HepG2 (cell line): ENCODE measurements around the gene JUND. TPM values are rescaled to one million over a fixed set of nuclear protein-coding genes. Genes with fewer than 3 reads are reported as not detected.

ENCODE experiments used
- ATF1 ChIP-seq: IDR thresholded peaks from 2 replicates; pipeline ENCODE4 v1.6.1; 2016; ENCODE audit warnings: mild to moderate bottlenecking, control low read depth
- CBX2 ChIP-seq, 2 experiments: fragments of 200-600 bp in 1 of 2; sonication (generic); formaldehyde crosslinking in 1 of 2; IDR thresholded peaks; 2 replicates each; pipeline versions ENCODE4 v1.7.0 to v1.8.1; 2018 to 2022; ENCODE audit warnings: low read depth in 2 of 2, low read length in 1 of 2, mild to moderate bottlenecking in 1 of 2, missing genetic modification reagents in 1 of 2
- DMAP1 ChIP-seq: IDR thresholded peaks from 2 replicates; pipeline ENCODE4 v1.6.1; 2016
- LCORL ChIP-seq, 2 experiments: fragments of 450-650 bp in 1 of 2; sonication (generic) in 1 of 2; formaldehyde crosslinking in 1 of 2; IDR thresholded peaks; 2 replicates each; pipeline versions ENCODE4 v1.5.0 to v1.6.1; 2017 to 2020; ENCODE audit warnings: antibody characterized with exemption in 1 of 2, missing genetic modification reagents in 1 of 2
- MZF1 ChIP-seq: sonication (generic); formaldehyde crosslinking; IDR thresholded peaks from 2 replicates; pipeline ENCODE4 v1.8.1; 2023; ENCODE audit warnings: mild to moderate bottlenecking, missing genetic modification reagents, borderline replicate concordance
- PHF8 ChIP-seq: sonication (generic); formaldehyde crosslinking; IDR thresholded peaks from 2 replicates; pipeline ENCODE4 v1.5.0; 2020; ENCODE audit warnings: missing genetic modification reagents
- REPIN1 ChIP-seq: sonication (generic); formaldehyde crosslinking; IDR thresholded peaks from 2 replicates; pipeline ENCODE4 v1.8.0; 2022; ENCODE audit warnings: missing genetic modification reagents, low read depth, mild to moderate bottlenecking, borderline replicate concordance
- SP4 ChIP-seq: sonication (generic); formaldehyde crosslinking; IDR thresholded peaks from 2 replicates; pipeline ENCODE4 v1.8.1; 2023; ENCODE audit warnings: mild to moderate bottlenecking, missing genetic modification reagents
- SUZ12 ChIP-seq: fragments of 150-350 bp; IDR thresholded peaks from 2 replicates; pipeline ENCODE4 v1.6.1; 2014; ENCODE audit warnings: low read depth, low read length
- ZBTB7B ChIP-seq: sonication (generic); formaldehyde crosslinking; IDR thresholded peaks from 2 replicates; pipeline ENCODE4 v1.4.0; 2020; ENCODE audit warnings: missing genetic modification reagents
- ZNF180 ChIP-seq: sonication (generic); formaldehyde crosslinking; IDR thresholded peaks from 2 replicates; pipeline ENCODE4 v1.4.0; 2020; ENCODE audit warnings: low read depth, missing genetic modification reagents, borderline replicate concordance
- ZNF274 ChIP-seq: sonication (generic); formaldehyde crosslinking; IDR thresholded peaks from 2 replicates; pipeline ENCODE4 v1.5.1; 2020; ENCODE audit warnings: mild to moderate bottlenecking, missing genetic modification reagents
- ZNF558 ChIP-seq: sonication (generic); formaldehyde crosslinking; IDR thresholded peaks from 2 replicates; pipeline ENCODE4 v1.9.0; 2022; ENCODE audit warnings: mild to moderate bottlenecking, missing genetic modification reagents, borderline replicate concordance
- ZNF615 ChIP-seq: sonication (generic); formaldehyde crosslinking; IDR thresholded peaks from 2 replicates; pipeline ENCODE4 v1.5.0; 2020; ENCODE audit warnings: mild to moderate bottlenecking, missing genetic modification reagents, borderline replicate concordance
- ZNF747 ChIP-seq: sonication (generic); formaldehyde crosslinking; IDR thresholded peaks from 2 replicates; pipeline ENCODE4 v1.8.1; 2023; ENCODE audit warnings: missing genetic modification reagents, mild to moderate bottlenecking, borderline replicate concordance
- ZNF761 ChIP-seq: sonication (generic); formaldehyde crosslinking; conservative IDR thresholded peaks from 2 replicates; pipeline ENCODE4 v1.4.0; 2020; ENCODE audit warnings: mild to moderate bottlenecking, missing genetic modification reagents
- ZNF777 ChIP-seq: sonication (generic); formaldehyde crosslinking; IDR thresholded peaks from 2 replicates; pipeline ENCODE4 v1.4.0; 2020; ENCODE audit warnings: missing genetic modification reagents
- ZSCAN22 ChIP-seq: sonication (generic); formaldehyde crosslinking; IDR thresholded peaks from 2 replicates; pipeline ENCODE4 v1.4.0; 2020; ENCODE audit warnings: mild to moderate bottlenecking, missing genetic modification reagents
- polyA plus RNA-seq, 8 experiments: library from polyadenylated mRNA; depleted of rRNA in 3 of 8; stranded (reverse) in 7 of 8; unstranded in 1 of 8; fragments of >200 nt; fragmentation: Illumina TruSeq in 4 of 8; extraction: Trizol in 4 of 8; gene quantifications; 2 replicates each; pipeline versions ENCODE4 v1.2.1 to v1.2.3, GENCODE V29; 2011 to 2016; ENCODE audit warnings: low read depth in 4 of 8, missing spikeins in 1 of 8, mixed read lengths in 1 of 8; ENCODE audit not compliant: insufficient read depth in 1 of 8
- total RNA-seq, 5 experiments: library from RNA; depleted of rRNA; stranded (reverse); fragments of >200 nt; fragmentation: Illumina TruSeq; extraction: Trizol; gene quantifications; 2 replicates each; pipeline ENCODE4 v1.2.3, GENCODE V29; 2016; ENCODE audit warnings: low read depth in 1 of 5
- TF ChIP-seq, protein P1 (sequence below): sonication (generic); formaldehyde crosslinking; IDR thresholded peaks from 2 replicates; pipeline ENCODE4 v1.8.1; 2022; ENCODE audit warnings: low read depth, mild to moderate bottlenecking, missing genetic modification reagents
- TF ChIP-seq, protein P2 (sequence below): sonication (generic); formaldehyde crosslinking; IDR thresholded peaks from 2 replicates; pipeline ENCODE4 v1.4.0; 2020; ENCODE audit warnings: missing genetic modification reagents, borderline replicate concordance
- TF ChIP-seq, protein P3 (sequence below): sonication (generic); formaldehyde crosslinking; conservative IDR thresholded peaks from 2 replicates; pipeline ENCODE4 v1.4.0; 2020; ENCODE audit warnings: missing genetic modification reagents

The JUND gene
- total and polyA plus RNA-seq, 2 of the 13 experiments (the other 11 are each of a cell fraction or from before 2014, with no cell fraction given): 41.2 to 59.8 TPM

DNA sequence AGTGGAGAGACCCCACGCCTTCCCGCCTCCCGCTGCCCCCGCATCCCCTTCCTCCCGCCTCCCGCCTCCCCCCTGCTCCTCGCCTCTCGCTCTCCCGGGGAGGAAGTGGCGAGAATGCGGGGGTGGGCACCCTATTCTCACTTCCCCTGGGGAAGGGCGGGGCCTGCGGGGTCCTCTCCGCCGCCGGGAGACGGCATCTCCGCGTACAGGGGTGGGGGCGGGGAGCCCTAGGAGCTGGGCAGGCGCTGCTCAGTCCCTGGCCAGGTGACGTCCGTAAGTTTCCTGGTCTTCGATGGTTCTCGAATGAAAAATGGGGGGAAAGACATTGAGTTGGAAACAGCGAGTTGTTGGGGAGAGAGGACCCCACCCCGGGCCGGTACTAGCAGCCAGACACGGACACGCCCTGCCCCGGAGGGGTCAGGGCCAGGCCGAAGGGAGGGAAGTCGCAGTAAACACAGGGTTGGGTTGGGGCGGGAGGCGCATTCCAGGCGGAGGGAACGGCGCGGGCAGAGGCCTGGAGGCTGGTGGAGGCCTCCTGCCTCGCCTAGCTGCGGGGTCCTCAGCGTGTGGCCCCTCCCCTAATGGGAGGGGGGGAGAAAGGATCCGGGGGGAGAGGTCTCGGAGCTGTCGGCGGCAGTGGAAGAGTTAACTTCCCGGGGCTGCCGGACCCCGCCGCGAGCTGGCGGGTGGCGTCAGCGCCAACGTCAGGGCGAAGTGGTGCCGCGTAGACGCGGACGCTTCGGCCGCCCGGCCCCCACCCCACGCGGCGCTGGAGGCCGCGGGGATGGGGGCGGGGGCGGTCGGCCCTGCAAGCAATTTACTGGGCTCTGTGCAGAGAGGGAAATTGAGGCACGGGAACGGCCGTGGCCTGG is 10.4 kb upstream of the JUND start (continued):
- TF ChIP-seq, protein P1, sequence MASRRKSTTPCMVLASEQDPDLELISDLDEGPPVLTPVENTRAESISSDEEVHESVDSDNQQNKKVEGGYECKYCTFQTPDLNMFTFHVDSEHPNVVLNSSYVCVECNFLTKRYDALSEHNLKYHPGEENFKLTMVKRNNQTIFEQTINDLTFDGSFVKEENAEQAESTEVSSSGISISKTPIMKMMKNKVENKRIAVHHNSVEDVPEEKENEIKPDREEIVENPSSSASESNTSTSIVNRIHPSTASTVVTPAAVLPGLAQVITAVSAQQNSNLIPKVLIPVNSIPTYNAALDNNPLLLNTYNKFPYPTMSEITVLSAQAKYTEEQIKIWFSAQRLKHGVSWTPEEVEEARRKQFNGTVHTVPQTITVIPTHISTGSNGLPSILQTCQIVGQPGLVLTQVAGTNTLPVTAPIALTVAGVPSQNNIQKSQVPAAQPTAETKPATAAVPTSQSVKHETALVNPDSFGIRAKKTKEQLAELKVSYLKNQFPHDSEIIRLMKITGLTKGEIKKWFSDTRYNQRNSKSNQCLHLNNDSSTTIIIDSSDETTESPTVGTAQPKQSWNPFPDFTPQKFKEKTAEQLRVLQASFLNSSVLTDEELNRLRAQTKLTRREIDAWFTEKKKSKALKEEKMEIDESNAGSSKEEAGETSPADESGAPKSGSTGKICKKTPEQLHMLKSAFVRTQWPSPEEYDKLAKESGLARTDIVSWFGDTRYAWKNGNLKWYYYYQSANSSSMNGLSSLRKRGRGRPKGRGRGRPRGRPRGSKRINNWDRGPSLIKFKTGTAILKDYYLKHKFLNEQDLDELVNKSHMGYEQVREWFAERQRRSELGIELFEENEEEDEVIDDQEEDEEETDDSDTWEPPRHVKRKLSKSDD: peak; percentile 76; the same call in 1 of the 2 replicates
- TF ChIP-seq ZSCAN22 (CRISPR knock-in tag) (peak; percentile 71; the same call in 1 of the 2 replicates), REPIN1 (CRISPR knock-in tag) (no peak), PHF8 (CRISPR knock-in tag) (peak; percentile 40; the same call in 1 of the 2 replicates), ZNF747 (CRISPR knock-in tag) (no peak), SP4 (CRISPR knock-in tag) (peak; percentile 45; the same call in 1 of the 2 replicates), ZNF180 (CRISPR knock-in tag) (no peak), ZNF777 (CRISPR knock-in tag) (peak; percentile 54; the same call in 1 of the 2 replicates), ZNF274 (CRISPR knock-in tag) (no peak), MZF1 (CRISPR knock-in tag) (no peak), ZNF761 (CRISPR knock-in tag) (peak; percentile 80; the same call in 1 of the 2 replicates), DMAP1 (CRISPR knock-in tag) (0 out of 2 replicates have a peak, but pooled peaks have one; percentile 40), ZNF558 (no peak), ZNF615 (CRISPR knock-in tag) (no peak), CBX2 (IDR thresholded peaks at IDR 0.05; ENCODE audit: low read depth, low read length) (no peak), CBX2 (CRISPR knock-in tag; IDR thresholded peaks at IDR 0.05; ENCODE audit: low read depth) (no peak), LCORL (IDR thresholded peaks at IDR 0.05) (no peak), LCORL (CRISPR knock-in tag; IDR thresholded peaks at IDR 0.05) (peak; percentile 37; the same call in 1 of the 2 replicates), ATF1 (CRISPR knock-in tag) (no peak), ZBTB7B (CRISPR knock-in tag) (peak; percentile 71; the same call in 1 of the 2 replicates), SUZ12 (no peak)
- TF ChIP-seq, protein P2, sequence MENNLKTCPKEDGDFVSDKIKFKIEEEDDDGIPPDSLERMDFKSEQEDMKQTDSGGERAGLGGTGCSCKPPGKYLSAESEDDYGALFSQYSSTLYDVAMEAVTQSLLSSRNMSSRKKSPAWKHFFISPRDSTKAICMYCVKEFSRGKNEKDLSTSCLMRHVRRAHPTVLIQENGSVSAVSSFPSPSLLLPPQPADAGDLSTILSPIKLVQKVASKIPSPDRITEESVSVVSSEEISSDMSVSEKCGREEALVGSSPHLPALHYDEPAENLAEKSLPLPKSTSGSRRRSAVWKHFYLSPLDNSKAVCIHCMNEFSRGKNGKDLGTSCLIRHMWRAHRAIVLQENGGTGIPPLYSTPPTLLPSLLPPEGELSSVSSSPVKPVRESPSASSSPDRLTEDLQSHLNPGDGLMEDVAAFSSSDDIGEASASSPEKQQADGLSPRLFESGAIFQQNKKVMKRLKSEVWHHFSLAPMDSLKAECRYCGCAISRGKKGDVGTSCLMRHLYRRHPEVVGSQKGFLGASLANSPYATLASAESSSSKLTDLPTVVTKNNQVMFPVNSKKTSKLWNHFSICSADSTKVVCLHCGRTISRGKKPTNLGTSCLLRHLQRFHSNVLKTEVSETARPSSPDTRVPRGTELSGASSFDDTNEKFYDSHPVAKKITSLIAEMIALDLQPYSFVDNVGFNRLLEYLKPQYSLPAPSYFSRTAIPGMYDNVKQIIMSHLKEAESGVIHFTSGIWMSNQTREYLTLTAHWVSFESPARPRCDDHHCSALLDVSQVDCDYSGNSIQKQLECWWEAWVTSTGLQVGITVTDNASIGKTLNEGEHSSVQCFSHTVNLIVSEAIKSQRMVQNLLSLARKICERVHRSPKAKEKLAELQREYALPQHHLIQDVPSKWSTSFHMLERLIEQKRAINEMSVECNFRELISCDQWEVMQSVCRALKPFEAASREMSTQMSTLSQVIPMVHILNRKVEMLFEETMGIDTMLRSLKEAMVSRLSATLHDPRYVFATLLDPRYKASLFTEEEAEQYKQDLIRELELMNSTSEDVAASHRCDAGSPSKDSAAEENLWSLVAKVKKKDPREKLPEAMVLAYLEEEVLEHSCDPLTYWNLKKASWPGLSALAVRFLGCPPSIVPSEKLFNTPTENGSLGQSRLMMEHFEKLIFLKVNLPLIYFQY (CRISPR knock-in tag): 0 out of 2 replicates have a peak, but pooled peaks have one; percentile 48
- TF ChIP-seq, protein P3, sequence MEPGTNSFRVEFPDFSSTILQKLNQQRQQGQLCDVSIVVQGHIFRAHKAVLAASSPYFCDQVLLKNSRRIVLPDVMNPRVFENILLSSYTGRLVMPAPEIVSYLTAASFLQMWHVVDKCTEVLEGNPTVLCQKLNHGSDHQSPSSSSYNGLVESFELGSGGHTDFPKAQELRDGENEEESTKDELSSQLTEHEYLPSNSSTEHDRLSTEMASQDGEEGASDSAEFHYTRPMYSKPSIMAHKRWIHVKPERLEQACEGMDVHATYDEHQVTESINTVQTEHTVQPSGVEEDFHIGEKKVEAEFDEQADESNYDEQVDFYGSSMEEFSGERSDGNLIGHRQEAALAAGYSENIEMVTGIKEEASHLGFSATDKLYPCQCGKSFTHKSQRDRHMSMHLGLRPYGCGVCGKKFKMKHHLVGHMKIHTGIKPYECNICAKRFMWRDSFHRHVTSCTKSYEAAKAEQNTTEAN: no peak
